Mucosa of gallbladder (tissue), 1 donor: ENCODE data around the gene EXOC3. TPM values are rescaled to one million over a fixed set of nuclear protein-coding genes. Genes with fewer than 3 reads are reported as not detected.
A peak's percentile ranks its signal among the peaks of the same experiment; 100 is the strongest.
"Not testable (repeated sequence)": the region's sequence is repeated elsewhere in the genome, so short reads cannot be mapped to it uniquely, and the experiment has no call there.

Source experiments
- DNase-seq: peaks from one replicate; pipeline ENCODE4 v3.0.0-alpha.2; 2020; ENCODE audit warnings: low spot score
- total RNA-seq: library from RNA; stranded (reverse); gene quantifications from one replicate; pipeline ENCODE4 v1.2.1, GENCODE V29; 2021
- donor health status: DM: no; HTN: no; CAD: no.

Gene EXOC3
- 71.6 TPM for total RNA-seq

- peak; percentile 68 for DNase-seq
Observed at GRCh38 chr5:442335-443238, at the start of gene EXOC3. TSS of gene EXOC3 (plus strand) at chr5:443176. CDS start at chr5:446206, 3,030 bp downstream.

GRCh38 chr5:393846-394275 is 49.1 kb upstream of the EXOC3 start:
- DNase-seq = no peak

- no peak for DNase-seq
Observed at GRCh38 chr5:394671-395155, 48.3 kb upstream of the EXOC3 start.

- no peak for DNase-seq
Observed at GRCh38 chr5:395156-395920, 47.6 kb upstream of the EXOC3 start.

GRCh38 chr5:395921-396530 is 47.0 kb upstream of the EXOC3 start:
- DNase-seq = no peak

- no peak for DNase-seq
Observed at GRCh38 chr5:396531-396961, 46.4 kb upstream of the EXOC3 start.

- DNase-seq = not testable (repeated sequence)
Observed at GRCh38 chr5:398141-398474, 44.9 kb upstream of the EXOC3 start.

GRCh38 chr5:398475-399295 is 44.3 kb upstream of the EXOC3 start:
- no peak for DNase-seq

- peak; percentile 82 for DNase-seq
Observed at GRCh38 chr5:399296-400281, 43.4 kb upstream of the EXOC3 start.

- DNase-seq = peak; percentile 7
Observed at GRCh38 chr5:400282-401145, 42.5 kb upstream of the EXOC3 start.

GRCh38 chr5:401146-402034 is 41.6 kb upstream of the EXOC3 start:
- DNase-seq = peak; percentile 8

GRCh38 chr5:402219-402614 is 40.8 kb upstream of the EXOC3 start:
- peak; percentile 8 for DNase-seq

- peak; percentile 9 for DNase-seq
Observed at GRCh38 chr5:402615-403359, 40.2 kb upstream of the EXOC3 start.

- DNase-seq = no peak
Observed at GRCh38 chr5:403995-404394, 39.0 kb upstream of the EXOC3 start.

GRCh38 chr5:404666-405241 is 38.2 kb upstream of the EXOC3 start:
- peak; percentile 5 for DNase-seq

GRCh38 chr5:405421-405820 is 37.6 kb upstream of the EXOC3 start:
- DNase-seq = no peak

GRCh38 chr5:406041-406440 is 36.9 kb upstream of the EXOC3 start:
- DNase-seq = no peak
